K562 (cell line): ENCODE data around the gene DIRAS1. TPM values are rescaled to one million over a fixed set of nuclear protein-coding genes. Genes with fewer than 3 reads are reported as not detected.
A peak's percentile ranks its signal among the peaks of the same experiment; 100 is the strongest.

Source experiments
- BRF1 ChIP-seq: IDR thresholded peaks from 3 replicates; pipeline ENCODE4 v1.6.1; 2011; ENCODE audit warnings: borderline replicate concordance, mild to moderate bottlenecking; ENCODE audit not compliant: insufficient read length; ENCODE audit errors: extremely low read depth
- CHD1 ChIP-seq: fragments of 200-600 bp; sonication (generic); IDR thresholded peaks from one replicate; pipeline ENCODE4 v1.6.1; 2012; ENCODE audit warnings: mild to moderate bottlenecking, moderate library complexity, low read length, inconsistent platforms
- DPF2 ChIP-seq: fragments of 450-650 bp; IDR thresholded peaks from 2 replicates; pipeline ENCODE4 v1.6.1; 2016
- GTF2E2 ChIP-seq: fragments of 200-800 bp; sonication (Bioruptor generic); IDR thresholded peaks from 2 replicates; pipeline ENCODE4 v1.6.1; 2016; ENCODE audit warnings: missing genetic modification characterization, missing compliant biosample characterization
- MAFG ChIP-seq: fragments of 450-650 bp; conservative IDR thresholded peaks from 2 replicates; pipeline ENCODE4 v1.6.1; 2016; ENCODE audit warnings: missing genetic modification characterization, missing compliant biosample characterization
- MAX ChIP-seq: sonication (generic); formaldehyde crosslinking; IDR thresholded peaks from 2 replicates; pipeline ENCODE4 v1.9.0; 2022; ENCODE audit warnings: mild to moderate bottlenecking, missing genetic modification reagents
- MBD2 ChIP-seq: sonication (generic); IDR thresholded peaks from 2 replicates; pipeline ENCODE4 v1.6.1; 2016; ENCODE audit warnings: low read depth, borderline replicate concordance
- POLR2A ChIP-seq: fragments of 450-650 bp; conservative IDR thresholded peaks from 2 replicates; pipeline ENCODE4 v1.6.1; 2016
- SETDB1 ChIP-seq: IDR thresholded peaks from one replicate; pipeline ENCODE4 v1.6.1; 2012; ENCODE audit warnings: low read length, control low read depth, inconsistent platforms
- ZBTB34 ChIP-seq: fragments of 250-450 bp; sonication (Bioruptor Pico); IDR thresholded peaks from 2 replicates; pipeline ENCODE4 v1.8.0; 2021; ENCODE audit warnings: mild to moderate bottlenecking, moderate library complexity
- ZMIZ1 ChIP-seq, 2 experiments: fragments of 150-350 bp in 1 of 2; IDR thresholded peaks; 2 replicates each; pipeline ENCODE4 v1.6.1; 2012 to 2016; ENCODE audit warnings: low read depth in 2 of 2, low read length in 2 of 2, mild to moderate bottlenecking in 1 of 2, moderate library complexity in 1 of 2
- ZNF197 ChIP-seq: fragments of 200-800 bp; sonication (Bioruptor generic); IDR thresholded peaks from 2 replicates; pipeline ENCODE4 v1.6.1; 2016; ENCODE audit warnings: low read depth, missing genetic modification characterization, missing compliant biosample characterization
- ZNF217 ChIP-seq: sonication (generic); formaldehyde crosslinking; IDR thresholded peaks from 2 replicates; pipeline ENCODE4 v1.8.0; 2022; ENCODE audit warnings: mild to moderate bottlenecking, missing genetic modification reagents
- ZNF384 ChIP-seq: IDR thresholded peaks from 2 replicates; pipeline ENCODE4 v1.6.1; 2012; ENCODE audit warnings: low read depth, low read length, improper control_type of control experiment
- ZNF444 ChIP-seq: fragments of 250-450 bp; sonication (Bioruptor Pico); IDR thresholded peaks from 2 replicates; pipeline ENCODE4 v1.4.0; 2020; ENCODE audit warnings: mild to moderate bottlenecking, moderate library complexity
- ZNF639 ChIP-seq, 2 experiments: fragments of 200-800 bp in 1 of 2; sonication (Bioruptor generic) in 1 of 2; sonication (generic) in 1 of 2; formaldehyde crosslinking in 1 of 2; IDR thresholded peaks in 1 of 2; conservative IDR thresholded peaks in 1 of 2; 2 replicates each; pipeline versions ENCODE4 v1.5.0 to v1.6.1; 2016 to 2020; ENCODE audit warnings: missing compliant biosample characterization in 1 of 2, missing genetic modification characterization in 1 of 2, missing genetic modification reagents in 1 of 2
- polyA plus RNA-seq, 8 experiments: library from polyadenylated mRNA; depleted of rRNA in 4 of 8; stranded (reverse) in 5 of 8; unstranded in 3 of 8; fragments of >200 nt; fragmentation: Nextera tagmentation in 2 of 8; fragmentation: Illumina TruSeq in 1 of 8; extraction: Ambion mirVana in 2 of 8; extraction: Trizol in 1 of 8; gene quantifications; 2 replicates each; pipeline versions ENCODE4 v1.2.1 to v1.2.3, GENCODE V29; 2011 to 2014; ENCODE audit warnings: inconsistent platforms in 1 of 8, missing spikeins in 1 of 8
- total RNA-seq, 7 experiments: library from RNA; depleted of rRNA in 6 of 7; stranded (reverse); fragments of >200 nt in 6 of 7; fragmentation: Illumina TruSeq in 2 of 7; extraction: Trizol in 2 of 7; gene quantifications; 2 replicates each; pipeline versions ENCODE4 v1.2.1 to v1.2.3, GENCODE V29; 2011 to 2021; ENCODE audit warnings: low replicate concordance in 1 of 7

The DIRAS1 gene
- total and polyA plus RNA-seq, 9 of the 15 experiments (the other 6 are each of a cell fraction or from before 2014, with no cell fraction given): 0.11 to 12.0 (median 2.9) TPM

- TF ChIP-seq MAFG (no peak), SETDB1 (peak; percentile 46), ZNF639 (CRISPR knock-in tag; conservative IDR thresholded peaks at IDR 0.05 in 1 of 2, IDR thresholded peaks at IDR 0.05 in 1 of 2) (peak in 1 of 2 experiments; percentile 94; a peak in 2 of 4 replicates), ZNF384 (peak; percentile 47), ZNF197 (no peak), GTF2E2 (tag) (no peak), ZMIZ1 (IDR thresholded peaks at IDR 0.05; ENCODE audit: low read depth in 2 of 2, low read length in 2 of 2) (peak in 1 of 2 experiments; percentile 67; a peak in 1 of 4 replicates), MAX (CRISPR knock-in tag) (peak; percentile 58), ZBTB34 (no peak), DPF2 (0 out of 2 replicates have a peak, but pooled peaks have one; percentile 34), POLR2A (no peak; the same call in 1 of the 2 replicates), ZNF217 (no peak), ZNF444 (CRISPR knock-in tag) (no peak), MBD2 (peak; percentile 92), BRF1 (no peak), CHD1 (peak; percentile 46)
These were observed 18.6 kb upstream of the DIRAS1 start, which contains the start of gene SLC39A3 (continued) for GRCh38 chr19:2739602-2740313.
